GM12878 (cell line): ENCODE data around the gene FGD6. TPM values are rescaled to one million over a fixed set of nuclear protein-coding genes. Genes with fewer than 3 reads are reported as not detected.

Experiments
- ATAC-seq: fragments of 200-7000 bp; cut with Tn5 transposase; 3 replicates; pipeline ENCODE4 v1.9.1; 2020; ENCODE audit warnings: mild to moderate bottlenecking, moderate library complexity
- BruUV-seq: library from RNA; stranded (reverse); fragments of 400-500 nt; replicated peaks from 2 replicates; lab custom pipeline; 2021; lab: Mats Ljungman, UMichigan
- CTCF ChIA-PET: fragments of 300-600 bp; sonication (Branson Sonifier 250); formaldehyde crosslinking; extraction: SDS; loops from one replicate; lab custom pipeline; 2021; ENCODE audit warnings: inconsistent platforms; lab: Yijun Ruan, JAX
- POLR2A ChIA-PET: fragments of 350-600 bp; formaldehyde crosslinking; extraction: SDS; loops from one replicate; lab custom pipeline; 2021; ENCODE audit warnings: inconsistent platforms; lab: Charles Lee
- RAD21 ChIA-PET: fragments of 300-600 bp; sonication (Branson Sonifier 250); formaldehyde crosslinking; loops from one replicate; lab custom pipeline; 2023; ENCODE audit warnings: antibody characterized with exemption; ENCODE audit not compliant: unreplicated experiment; lab: Charles Lee
- SMC1A ChIA-PET: fragments of 300-600 bp; sonication (Branson Sonifier 250); formaldehyde crosslinking; loops from one replicate; lab custom pipeline; 2023; ENCODE audit not compliant: unreplicated experiment, uncharacterized antibody; lab: Charles Lee
- DNase-seq: peaks from one replicate; pipeline ENCODE4 v3.0.0-alpha.2; 2011; ENCODE audit warnings: low read depth, low spot score
- FAIRE-seq: peaks from 3 replicates; lab custom pipeline; 2011; peaks lifted over from hg19 to GRCh38; lab: Jason Lieb, UNC
- H2AFZ ChIP-seq: 2 replicates; pipeline ENCODE4 v1.6.0; 2011; ENCODE audit warnings: low read depth, low read length, control low read depth; ENCODE audit not compliant: control insufficient read depth
- H3K27ac ChIP-seq: 2 replicates; pipeline ENCODE4 v1.5.1; 2011; ENCODE audit warnings: control low read depth; ENCODE audit not compliant: control insufficient read depth, insufficient read depth
- H3K27me3 ChIP-seq, 2 experiments: replicated peaks in 1 of 2; 2 replicates each; pipeline versions ENCODE4 v1.6.0 to v1.6.1; 2011; ENCODE audit warnings: low read length in 1 of 2; ENCODE audit not compliant: control insufficient read depth in 2 of 2, insufficient read depth in 2 of 2
- H3K36me3 ChIP-seq, 2 experiments: 2 replicates each; pipeline ENCODE4 v1.5.1; 2011; ENCODE audit warnings: low read length in 1 of 2; ENCODE audit not compliant: control insufficient read depth in 2 of 2, insufficient read depth in 2 of 2
- H3K4me1 ChIP-seq: 2 replicates; pipeline ENCODE4 v1.6.1; 2011; ENCODE audit warnings: mild to moderate bottlenecking, low read length, moderate library complexity, mixed read lengths; ENCODE audit not compliant: control insufficient read depth, insufficient read depth
- H3K4me2 ChIP-seq: 2 replicates; pipeline ENCODE4 v1.6.0; 2011; ENCODE audit warnings: control low read depth; ENCODE audit not compliant: control insufficient read depth, insufficient read depth
- H3K4me3 ChIP-seq: fragments of 200-600 bp; sonication (generic); 2 replicates; pipeline ENCODE4 v1.5.1; 2016
- H3K79me2 ChIP-seq: 2 replicates; pipeline ENCODE4 v1.6.0; 2011; ENCODE audit warnings: low read length; ENCODE audit not compliant: control insufficient read depth, insufficient read depth
- H3K9ac ChIP-seq: 2 replicates; pipeline ENCODE4 v1.8.0; 2011; ENCODE audit warnings: low read length, control low read depth, mixed read lengths; ENCODE audit not compliant: control insufficient read depth, insufficient read depth
- H3K9me3 ChIP-seq: replicated peaks from 3 replicates; pipeline ENCODE4 v1.5.1; 2011; ENCODE audit warnings: mild to moderate bottlenecking, low read length; ENCODE audit not compliant: control insufficient read depth, insufficient read depth
- H4K20me1 ChIP-seq: 2 replicates; pipeline ENCODE4 v1.6.0; 2011; ENCODE audit not compliant: control insufficient read depth, insufficient read depth
- CREM ChIP-seq: IDR thresholded peaks from 2 replicates; pipeline ENCODE4 v1.6.1; 2014; ENCODE audit warnings: antibody characterized with exemption, low read depth
- IRF3 ChIP-seq: fragments of 450-650 bp; IDR thresholded peaks from 2 replicates; pipeline ENCODE4 v1.6.1; 2014; ENCODE audit warnings: mild to moderate bottlenecking
- MXI1 ChIP-seq: fragments of 150-350 bp; IDR thresholded peaks from 2 replicates; pipeline ENCODE4 v1.6.1; 2011; ENCODE audit warnings: low read depth, mild to moderate bottlenecking, inconsistent platforms, low read length, improper control_type of control experiment
- NFYA ChIP-seq: IDR thresholded peaks from 2 replicates; pipeline ENCODE4 v1.6.1; 2011; ENCODE audit warnings: low read depth, mild to moderate bottlenecking, low read length, improper control_type of control experiment, borderline replicate concordance
- POLR2AphosphoS2 ChIP-seq: IDR thresholded peaks from 2 replicates; pipeline ENCODE4 v1.6.1; 2011; ENCODE audit warnings: low read depth, mild to moderate bottlenecking, low read length, improper control_type of control experiment, moderate library complexity
- SREBF1 ChIP-seq: IDR thresholded peaks from 2 replicates; pipeline ENCODE4 v1.6.1; 2012; ENCODE audit warnings: mild to moderate bottlenecking, low read length
- SUPT20H ChIP-seq: IDR thresholded peaks from 2 replicates; pipeline ENCODE4 v1.6.1; 2011; ENCODE audit warnings: low read depth, mild to moderate bottlenecking, low read length, moderate library complexity, borderline replicate concordance; ENCODE audit not compliant: control insufficient read depth
- WGBS: methylation state at CpG from one replicate; pipeline ENCODE4 v1.1.6; 2016; ENCODE audit warnings: low lambda C conversion rate; ENCODE audit not compliant: insufficient replicate concordance, insufficient coverage; ENCODE audit errors: missing lambda C conversion rate; 5-methylcytosine and 5-hydroxymethylcytosine counted together
- in situ Hi-C: fragments of 300-500 bp; cut with MboI; formaldehyde crosslinking; loops from 9 replicates; pipeline ENCODE4 v1.14.3; 2018; ENCODE audit warnings: mixed read lengths
- intact Hi-C: fragments of 100-400 bp; cut with micrococcal nuclease; formaldehyde crosslinking; loops from one replicate; pipeline ENCODE4 v1.14.2; 2022; ENCODE audit not compliant: unreplicated experiment
- polyA plus RNA-seq, 11 experiments: library from polyadenylated mRNA; depleted of rRNA in 4 of 11; unstranded in 6 of 11; stranded (reverse) in 5 of 11; fragments of >200 nt; fragmentation: Nextera tagmentation in 4 of 11; fragmentation: Illumina TruSeq in 1 of 11; extraction: Ambion mirVana in 4 of 11; extraction: Trizol in 1 of 11; gene quantifications; 1 replicate in 1 of 11; 2 replicates in 10 of 11; pipeline versions ENCODE4 v1.2.1 to v1.2.3, GENCODE V29; 2011 to 2016; ENCODE audit warnings: inconsistent platforms in 2 of 11, missing spikeins in 2 of 11, low read depth in 1 of 11
- total RNA-seq, 4 experiments: library from RNA; depleted of rRNA in 3 of 4; stranded (reverse); fragments of >200 nt in 3 of 4; fragmentation: Illumina TruSeq in 1 of 4; extraction: Trizol in 1 of 4; gene quantifications; 2 replicates each; pipeline versions ENCODE4 v1.2.1 to v1.2.3, GENCODE V29; 2013 to 2021

Gene FGD6
- total and polyA plus RNA-seq, 10 of the 15 experiments (the other 5 are each of a cell fraction or from before 2014, with no cell fraction given) = 2.4 to 15.5 (median 8.9) TPM

- POLR2A ChIA-PET = interaction anchor here (0.5 kb wide), 1 partner anchor 81 kb away, joined by 7 read pairs; no protein-coding TSS in a partner anchor
- Histone ChIP-seq H3K9ac (no peak overlapping the region), H3K27ac (no peak overlapping the region), H4K20me1 (no peaks in the 10 kb centered on the region), H3K4me1 (peaks cover 18% of the 10 kb centered on the region), H3K36me3 (no peaks in the 10 kb centered on the region), H2AFZ (no peak overlapping the region), H3K9me3 (no peaks in the 10 kb centered on the region), H3K79me2 (no peaks in the 10 kb centered on the region), H3K4me2 (no peak overlapping the region), H3K27me3 (no peaks in the 10 kb centered on the region), H3K4me3 (no peak overlapping the region)
- TF ChIP-seq MXI1 = no peak
- no peak for TF ChIP-seq SUPT20H
- FAIRE-seq (no peak), ATAC-seq (no peak), DNase-seq (no peak)
- intact Hi-C loops (no loop called here), in situ Hi-C loops (no loop called here)
- CTCF ChIA-PET = interaction anchor here (1.1 to 1.6 kb wide), 2 partner anchors 10 to 11 kb away, joined by 4 read pairs; partner anchors contain the start of gene NR2C1
- 100% methylated on average over 4 of the region's 4 CpGs for WGBS
- SMC1A ChIA-PET = no interaction called here
- no TSS peak for BruUV-seq
- RAD21 ChIA-PET = no interaction called here
Measured at GRCh38 chr12:95083938-95084337, 133.3 kb downstream of the FGD6 start.

GRCh38 chr12:95083471-95083870 is 133.8 kb downstream of the FGD6 start:
- SMC1A ChIA-PET = no interaction called here
- DNase-seq (no peak), FAIRE-seq (no peak), ATAC-seq (no peak)
- H3K79me2 ChIP-seq = no peaks in the 10 kb centered on the region
- CTCF ChIA-PET = interaction anchor here (1.1 kb wide), 1 partner anchor 10 kb away, joined by 4 read pairs; the partner anchor contains the start of gene NR2C1
- no peak overlapping the region for H3K4me2 ChIP-seq
- no peak for TF ChIP-seq SREBF1
- TF ChIP-seq CREM = no peak
- TF ChIP-seq IRF3 = no peak
- no peak for TF ChIP-seq POLR2AphosphoS2
- no peak for TF ChIP-seq NFYA
- H3K9me3 ChIP-seq = no peaks in the 10 kb centered on the region
- no peak overlapping the region for H3K4me3 ChIP-seq
- no peak overlapping the region for H3K27ac ChIP-seq
- H3K27me3 ChIP-seq = no peaks in the 10 kb centered on the region
- RAD21 ChIA-PET = no interaction called here
- BruUV-seq = no TSS peak
- POLR2A ChIA-PET = no interaction called here
- in situ Hi-C loops (no loop called here), intact Hi-C loops (no loop called here)
- H3K4me1 ChIP-seq = peaks cover 13% of the 10 kb centered on the region
- no peak overlapping the region for H2AFZ ChIP-seq
- no peaks in the 10 kb centered on the region for H3K36me3 ChIP-seq
- H4K20me1 ChIP-seq = no peaks in the 10 kb centered on the region
- no peak overlapping the region for H3K9ac ChIP-seq
